Ascending aorta (tissue), 2 donors: ENCODE measurements around the gene REELD1. TPM values are rescaled to one million over a fixed set of nuclear protein-coding genes. Genes with fewer than 3 reads are reported as not detected.

Experiments used
- DNase-seq, 2 donors: peaks; one replicate each; pipeline ENCODE4 v3.0.0-alpha.2; 2019; ENCODE audit warnings: low spot score in 2 of 2
- H3K27ac ChIP-seq, 2 donors: fragments of 200-600 bp; sonication (generic); one replicate each; pipeline ENCODE4 v1.5.1; 2016 to 2017; ENCODE audit warnings: mild to moderate bottlenecking in 1 of 2
- H3K27me3 ChIP-seq: fragments of 200-600 bp; sonication (generic); one replicate; pipeline ENCODE4 v1.5.1; 2017
- H3K36me3 ChIP-seq, 2 donors: fragments of 200-600 bp; sonication (generic); one replicate each; pipeline ENCODE4 v1.5.1; 2016
- H3K4me1 ChIP-seq, 2 donors: fragments of 200-600 bp; sonication (generic); one replicate each; pipeline ENCODE4 v1.5.1; 2016 to 2017; ENCODE audit warnings: mild to moderate bottlenecking in 1 of 2
- H3K4me3 ChIP-seq, 2 donors: fragments of 200-600 bp; sonication (generic); one replicate each; pipeline ENCODE4 v1.5.1; 2016 to 2017; ENCODE audit warnings: mild to moderate bottlenecking in 1 of 2
- H3K9me3 ChIP-seq, 2 donors: fragments of 200-600 bp; sonication (generic); one replicate each; pipeline ENCODE4 v1.5.1; 2016
- intact Hi-C: fragments of 100-400 bp; cut with DNase I; formaldehyde crosslinking; loops from one replicate; pipeline ENCODE4 v1.15.1; 2023
- total RNA-seq: library from RNA; depleted of rRNA; stranded (reverse); fragments of >200 nt; gene quantifications from one replicate; pipeline ENCODE4 v1.1.0, GENCODE V29; 2016
- TF ChIP-seq, protein P1 (sequence below), 3 experiments: fragments of 200-600 bp in 2 of 3; fragments of 450-650 bp in 1 of 3; sonication (generic) in 2 of 3; IDR thresholded peaks; one replicate each; pipeline ENCODE4 v1.5.1; 2016 to 2019; ENCODE audit warnings: antibody characterized with exemption in 3 of 3, mild to moderate bottlenecking in 1 of 3, moderate library complexity in 1 of 3

Gene REELD1
- total RNA-seq, 1 donor from 2014 or later = not detected

DNA sequence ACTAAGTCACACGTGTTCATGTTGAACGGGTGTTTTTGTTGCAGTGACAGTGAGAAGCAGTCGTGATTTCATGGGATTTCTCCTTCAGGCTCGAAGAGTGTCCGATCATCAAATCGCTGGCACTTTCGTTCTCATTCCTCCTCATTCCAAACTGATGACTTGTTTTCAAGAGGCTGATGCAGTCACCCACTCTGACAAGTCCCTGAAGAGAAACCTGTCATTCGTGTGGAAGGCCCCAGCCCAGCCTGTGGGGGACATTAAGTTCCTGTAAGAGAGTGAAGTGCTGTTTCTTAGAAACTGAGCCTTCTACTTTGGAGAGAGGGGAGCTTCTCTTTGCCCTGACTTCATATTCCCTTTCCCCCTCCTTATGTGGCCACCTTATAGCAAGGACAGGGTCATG, 8.0 kb downstream of the REELD1 start:
- TF ChIP-seq, protein P1, sequence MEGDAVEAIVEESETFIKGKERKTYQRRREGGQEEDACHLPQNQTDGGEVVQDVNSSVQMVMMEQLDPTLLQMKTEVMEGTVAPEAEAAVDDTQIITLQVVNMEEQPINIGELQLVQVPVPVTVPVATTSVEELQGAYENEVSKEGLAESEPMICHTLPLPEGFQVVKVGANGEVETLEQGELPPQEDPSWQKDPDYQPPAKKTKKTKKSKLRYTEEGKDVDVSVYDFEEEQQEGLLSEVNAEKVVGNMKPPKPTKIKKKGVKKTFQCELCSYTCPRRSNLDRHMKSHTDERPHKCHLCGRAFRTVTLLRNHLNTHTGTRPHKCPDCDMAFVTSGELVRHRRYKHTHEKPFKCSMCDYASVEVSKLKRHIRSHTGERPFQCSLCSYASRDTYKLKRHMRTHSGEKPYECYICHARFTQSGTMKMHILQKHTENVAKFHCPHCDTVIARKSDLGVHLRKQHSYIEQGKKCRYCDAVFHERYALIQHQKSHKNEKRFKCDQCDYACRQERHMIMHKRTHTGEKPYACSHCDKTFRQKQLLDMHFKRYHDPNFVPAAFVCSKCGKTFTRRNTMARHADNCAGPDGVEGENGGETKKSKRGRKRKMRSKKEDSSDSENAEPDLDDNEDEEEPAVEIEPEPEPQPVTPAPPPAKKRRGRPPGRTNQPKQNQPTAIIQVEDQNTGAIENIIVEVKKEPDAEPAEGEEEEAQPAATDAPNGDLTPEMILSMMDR (IDR thresholded peaks at IDR 0.05) = no peak
- no peaks in the 10 kb centered on the region for H3K36me3 ChIP-seq
- H3K27me3 ChIP-seq = no peaks in the 10 kb centered on the region
- no peak for DNase-seq
- H3K27ac ChIP-seq = no peak overlapping the region
- H3K4me3 ChIP-seq = no peak overlapping the region
- no peaks in the 10 kb centered on the region for H3K9me3 ChIP-seq
- intact Hi-C loops = no loop called here
- H3K4me1 ChIP-seq = no peaks in the 10 kb centered on the region

DNA sequence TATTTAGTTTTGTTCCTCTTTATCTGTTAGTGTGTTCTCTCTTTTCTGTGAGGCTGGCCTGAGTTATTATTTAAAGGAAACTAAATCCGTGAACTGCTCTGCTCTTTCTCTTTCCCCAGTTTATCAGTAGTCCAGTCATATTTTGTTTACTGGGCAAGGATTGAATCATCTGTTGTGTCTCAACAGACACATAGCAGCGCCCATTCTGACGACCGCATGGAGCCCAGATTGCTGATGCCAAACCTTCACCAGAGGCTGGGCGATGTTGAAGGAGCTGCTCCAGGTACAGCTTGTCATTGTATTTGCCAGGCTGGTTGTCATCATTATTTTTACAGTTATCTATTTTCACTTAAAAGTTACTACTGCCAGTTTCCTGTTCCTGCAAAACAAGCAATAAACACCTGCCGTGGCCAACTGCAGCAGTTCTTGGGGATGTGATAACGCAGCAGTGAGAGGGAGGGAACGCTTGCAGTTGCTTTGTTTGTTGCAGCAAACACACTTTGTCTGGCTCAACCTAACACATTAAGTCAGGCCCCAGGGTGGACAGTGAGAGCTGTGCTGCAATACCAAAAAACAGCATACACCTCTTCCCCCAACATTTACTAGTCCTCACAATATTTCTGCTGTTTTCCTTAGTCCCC, 10.1 kb downstream of the REELD1 start:
- intact Hi-C loops = no loop called here
- Histone ChIP-seq H3K27me3 (no peaks in the 10 kb centered on the region), H3K4me3 (no peak overlapping the region), H3K36me3 (no peaks in the 10 kb centered on the region), H3K4me1 (no peaks in the 10 kb centered on the region), H3K27ac (no peak overlapping the region), H3K9me3 (no peaks in the 10 kb centered on the region)
- no peak for DNase-seq
- TF ChIP-seq, protein P1 (IDR thresholded peaks at IDR 0.05) = no peak

DNA sequence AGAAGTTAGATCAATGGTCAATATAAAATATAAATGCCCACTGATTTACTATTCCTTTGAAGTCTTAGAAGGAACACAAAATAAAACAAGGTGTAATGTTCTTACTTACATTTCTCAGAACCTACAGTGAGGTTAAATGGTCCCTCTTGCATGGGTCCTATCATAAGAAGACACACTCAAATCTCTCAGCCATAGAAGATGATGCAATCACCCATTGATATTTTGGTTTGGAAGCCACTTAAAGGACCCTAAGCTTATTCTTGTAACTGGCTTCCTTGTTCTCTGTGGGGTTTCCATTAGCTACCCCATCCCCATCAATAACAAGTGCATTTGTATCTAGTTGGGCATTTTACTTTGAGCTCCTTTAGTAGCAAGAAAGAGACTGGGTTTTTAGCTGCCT, 15.1 kb downstream of the REELD1 start:
- Histone ChIP-seq H3K27me3 (no peaks in the 10 kb centered on the region), H3K36me3 (no peaks in the 10 kb centered on the region), H3K4me3 (no peak overlapping the region), H3K4me1 (no peaks in the 10 kb centered on the region), H3K9me3 (peaks cover 2 to 5% of the 10 kb centered on the region in 2 donors), H3K27ac (no peak overlapping the region)
- intact Hi-C loops = no loop called here
- TF ChIP-seq, protein P1 (IDR thresholded peaks at IDR 0.05) = no peak
- DNase-seq = no peak

DNA sequence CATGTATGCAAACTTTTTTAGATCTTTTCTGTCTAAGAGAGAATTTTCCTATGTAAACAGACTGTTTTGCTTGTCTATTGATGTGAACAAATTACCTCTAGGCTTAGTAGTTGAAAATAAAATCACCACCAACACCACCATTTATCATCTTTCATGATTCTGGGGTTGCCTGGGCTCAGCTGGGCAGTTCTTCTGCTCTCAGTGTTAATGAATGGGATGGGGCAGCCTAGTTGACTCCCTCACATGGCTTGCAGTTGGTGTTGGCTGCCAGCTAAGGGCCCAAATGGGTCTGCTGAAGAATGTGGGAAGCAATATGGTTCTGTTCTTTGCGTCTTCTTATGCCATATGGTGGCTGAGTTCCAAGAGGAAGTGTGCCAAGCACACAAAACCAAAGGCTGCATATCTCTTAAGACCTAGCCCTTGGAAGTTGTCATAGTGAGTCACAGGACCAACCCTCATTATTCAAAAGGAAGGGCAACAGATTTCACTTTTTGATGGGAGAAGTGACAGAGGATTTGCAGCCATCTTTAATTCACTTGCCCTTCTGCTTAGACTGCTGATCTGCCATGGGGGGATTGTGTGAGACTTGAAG, 17.9 kb downstream of the REELD1 start:
- Histone ChIP-seq H3K4me1 (no peaks in the 10 kb centered on the region), H3K27ac (no peak overlapping the region), H3K4me3 (no peak overlapping the region), H3K9me3 (peaks cover 2 to 5% of the 10 kb centered on the region in 2 donors), H3K27me3 (no peaks in the 10 kb centered on the region), H3K36me3 (no peaks in the 10 kb centered on the region)
- DNase-seq = no peak
- TF ChIP-seq, protein P1 (IDR thresholded peaks at IDR 0.05) = no peak
- intact Hi-C loops = no loop called here

DNA sequence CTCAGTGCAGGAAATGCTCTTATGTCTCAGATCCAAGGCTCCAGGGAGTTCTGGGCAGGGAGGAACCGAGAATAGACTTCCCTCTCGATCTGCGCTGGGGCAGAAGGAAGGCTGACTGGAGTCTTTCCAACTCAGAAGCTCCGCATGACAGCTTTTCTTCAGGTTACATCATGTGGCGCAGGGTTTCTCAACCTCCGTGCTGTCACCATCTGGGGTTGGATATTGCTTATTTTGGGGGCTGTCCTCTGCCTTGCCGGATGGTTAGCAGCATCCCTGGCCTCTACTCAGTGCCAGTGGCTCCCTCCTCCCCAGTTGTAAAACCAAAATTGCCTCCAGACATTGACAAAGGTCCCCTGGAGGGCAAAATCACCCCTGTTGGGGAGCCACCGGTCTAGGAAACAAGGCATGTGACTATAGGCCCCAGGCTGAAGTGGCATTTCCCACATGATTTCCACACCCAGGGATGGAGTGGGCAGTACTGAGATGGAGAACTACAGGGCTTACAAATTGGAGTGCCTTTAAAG, 21.4 kb downstream of the REELD1 start:
- no peak overlapping the region for H3K4me3 ChIP-seq
- intact Hi-C loops = no loop called here
- no peaks in the 10 kb centered on the region for H3K36me3 ChIP-seq
- no peaks in the 10 kb centered on the region for H3K27me3 ChIP-seq
- H3K27ac ChIP-seq = peak overlapping the region in 1 of 2 donors; percentile 4
- no peak for DNase-seq
- TF ChIP-seq, protein P1 (IDR thresholded peaks at IDR 0.05) = no peak
- H3K9me3 ChIP-seq = peaks cover 2 to 5% of the 10 kb centered on the region in 2 donors
- H3K4me1 ChIP-seq = no peaks in the 10 kb centered on the region
